ENCODE results near the gene CDC25A. TPM values are rescaled to one million over a fixed set of nuclear protein-coding genes. Genes with fewer than 3 reads are reported as not detected.

The CDC25A gene
- total and polyA plus RNA-seq, 9 of the 15 experiments (the other 6 are each of a cell fraction or from before 2014, with no cell fraction given) = 3.4 to 61.3 (median 51.8) TPM

DNA sequence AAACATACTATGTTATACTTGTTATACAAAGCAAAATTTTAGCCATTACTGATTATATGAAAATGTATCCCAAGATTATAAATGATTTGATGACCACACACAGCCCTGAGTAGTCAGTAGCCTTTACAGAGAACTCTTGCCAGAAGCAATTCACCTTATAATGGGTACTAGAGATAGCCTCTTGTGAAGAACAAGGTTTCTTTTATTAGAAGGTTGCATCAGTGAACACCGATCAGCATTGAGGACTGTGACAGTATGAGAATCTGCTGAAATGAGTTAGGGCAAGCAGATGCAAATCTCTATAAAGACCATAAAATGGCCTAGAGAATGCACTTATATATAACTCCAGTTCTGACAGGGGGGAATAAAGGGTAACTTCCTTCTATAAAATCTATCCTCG lies 10.1 kb downstream of the CDC25A start:
- no peak overlapping the region for H2AFZ ChIP-seq (ENCODE audit: low read depth, low read length)
- ChIA-PET CTCF (ENCODE audit: low intra/inter-chr PET ratio) (no interaction called here), POLR2A (no interaction called here)
- H3K4me3 ChIP-seq = no peak overlapping the region
- no peaks in the 10 kb centered on the region for H3K9me3 ChIP-seq (replicated peaks; ENCODE audit: control insufficient read depth, insufficient read depth, low read depth, low read length)
- TF ChIP-seq NFE2L1 (tag; IDR thresholded peaks at IDR 0.05; ENCODE audit: borderline replicate concordance, low read depth) (no peak), BRD9 (IDR thresholded peaks at IDR 0.05; ENCODE audit: low read depth, partially characterized antibody) (no peak), LCOR (CRISPR knock-in tag; IDR thresholded peaks at IDR 0.05) (no peak)
- 0 out of 2 replicates have a peak, but pooled peaks cover 5% of the 10 kb centered on the region for H4K20me1 ChIP-seq (replicated peaks; ENCODE audit: control insufficient read depth, insufficient read depth, low read length)
- WGBS (ENCODE audit: insufficient coverage, low coverage, missing lambda C conversion rate) = 45% methylated on average over 2 of the region's 2 CpGs
- no TSS peak for BruUV-seq (replicated peaks)
- no peak overlapping the region for H3K4me2 ChIP-seq (ENCODE audit: insufficient read depth, low read length)
- H3K79me2 ChIP-seq (ENCODE audit: control insufficient read depth, insufficient read depth, low read length) = peaks cover 42% of the 10 kb centered on the region; the same call in 2 of the 3 replicates
- ATAC-seq = no peak
- no peak for FAIRE-seq
- H3K9me1 ChIP-seq (ENCODE audit: control insufficient read depth, insufficient read depth, low read length) = no peaks in the 10 kb centered on the region
- in situ Hi-C loops (cut with MboI) (no loop called here), intact Hi-C loops (cut with micrococcal nuclease) (no loop called here)
- no peak overlapping the region for H3K27ac ChIP-seq (ENCODE audit: extremely low read depth, low read depth, low read length)
- H3K36me3 ChIP-seq (ENCODE audit: control insufficient read depth, insufficient read depth, low read length) = peaks cover 95% of the 10 kb centered on the region
- peak in 1 of 4 experiments; percentile 4 for DNase-seq (ENCODE audit: extremely low read depth in 1 of 4, low spot score in 3 of 4)
- no peak overlapping the region for H3K9ac ChIP-seq (ENCODE audit: insufficient read depth in 1 of 2, low read depth in 2 of 2, low read length in 2 of 2)
- H3K27me3 ChIP-seq (ENCODE audit: control insufficient read depth in 2 of 2, insufficient read depth in 2 of 2, low read length in 2 of 2) = no peaks in the 10 kb centered on the region; a peak in 1 of 5 replicates
- H3K4me1 ChIP-seq (replicated peaks in 1 of 2; ENCODE audit: control insufficient read depth in 2 of 2, insufficient read depth in 2 of 2, low read length in 2 of 2) = no peaks in the 10 kb centered on the region

- ATAC-seq = peak; percentile 92
- Histone ChIP-seq H3K36me3 (ENCODE audit: control insufficient read depth, insufficient read depth, low read length) (peaks cover 49% of the 10 kb centered on the region; the same call in 2 of the 3 replicates), H2AFZ (ENCODE audit: low read depth, low read length) (0 out of 2 replicates have a peak overlapping the region, but pooled peaks have one; percentile 41), H3K79me2 (ENCODE audit: control insufficient read depth, insufficient read depth, low read length) (no peaks in the 10 kb centered on the region), H3K4me1 (replicated peaks in 1 of 2; ENCODE audit: control insufficient read depth in 2 of 2, insufficient read depth in 2 of 2, low read length in 2 of 2) (peaks cover 0 to 12% of the 10 kb centered on the region in 2 experiments; a peak in 4 of 5 replicates), H3K9me1 (ENCODE audit: control insufficient read depth, insufficient read depth, low read length) (no peaks in the 10 kb centered on the region), H3K4me3 (no peak overlapping the region), H3K27ac (ENCODE audit: extremely low read depth, low read depth, low read length) (no peak overlapping the region), H3K4me2 (ENCODE audit: insufficient read depth, low read length) (peak overlapping the region; percentile 30; the same call in 1 of the 2 replicates), H4K20me1 (replicated peaks; ENCODE audit: control insufficient read depth, insufficient read depth, low read length) (no peaks in the 10 kb centered on the region; the same call in 1 of the 2 replicates), H3K27me3 (ENCODE audit: control insufficient read depth in 2 of 2, insufficient read depth in 2 of 2, low read length in 2 of 2) (no peaks in the 10 kb centered on the region), H3K9ac (ENCODE audit: insufficient read depth in 1 of 2, low read depth in 2 of 2, low read length in 2 of 2) (no peak overlapping the region), H3K9me3 (replicated peaks; ENCODE audit: control insufficient read depth, insufficient read depth, low read depth, low read length) (no peaks in the 10 kb centered on the region)
- DNase-seq (ENCODE audit: extremely low read depth in 1 of 4, low spot score in 3 of 4) = peak; percentile 80 to 86 (median 82)
- POLR2A ChIA-PET = interaction anchor here (0.5 to 1.3 kb wide), 7 partner anchors 9 to 876 kb away, joined by 3 to 7 read pairs (median 4); no protein-coding TSS in a partner anchor
- BruUV-seq (replicated peaks) = no TSS peak
- in situ Hi-C loops (cut with MboI) = loop anchor here (10.0 kb wide), 2 partner anchors 293 to 633 kb away; no protein-coding TSS in a partner anchor
- peak; percentile 79 for FAIRE-seq
- intact Hi-C loops (cut with micrococcal nuclease) = loop anchor here (5.0 to 10.0 kb wide), 2 partner anchors 71 to 443 kb away; no protein-coding TSS in a partner anchor
- 27% methylated on average over 5 of the region's 5 CpGs for WGBS (ENCODE audit: insufficient coverage, low coverage, missing lambda C conversion rate)
- CTCF ChIA-PET (ENCODE audit: low intra/inter-chr PET ratio) = interaction anchor here (0.6 to 1.8 kb wide), 3 partner anchors 331 to 736 kb away, joined by 4 to 5 read pairs (median 4); no protein-coding TSS in a partner anchor
- TF ChIP-seq POLR2AphosphoS5 (IDR thresholded peaks at IDR 0.05; ENCODE audit: control insufficient read depth, insufficient read depth, low read depth, low read length) (0 out of 2 replicates have a peak, but pooled peaks have one; percentile 32), MYNN (IDR thresholded peaks at IDR 0.05) (peak; percentile 26; the same call in 1 of the 2 replicates), MYNN (CRISPR knock-in tag; IDR thresholded peaks at IDR 0.05) (no peak), MTA3 (IDR thresholded peaks at IDR 0.05; ENCODE audit: borderline replicate concordance) (no peak), ETS1 (conservative IDR thresholded peaks at IDR 0.05; ENCODE audit: control insufficient read depth, low read depth, low read length) (0 out of 2 replicates have a peak, but pooled peaks have one; percentile 23), CBX3 (IDR thresholded peaks at IDR 0.05; ENCODE audit: borderline replicate concordance in 1 of 2, low read length in 2 of 2) (0 out of 3 replicates have a peak, but pooled peaks of 1 of the 2 experiments have one; percentile 12), GATAD2B (IDR thresholded peaks at IDR 0.05; ENCODE audit: borderline replicate concordance) (no peak), SP1 (CRISPR knock-in tag; IDR thresholded peaks at IDR 0.05) (no peak)
- TF ChIP-seq, protein P1, sequence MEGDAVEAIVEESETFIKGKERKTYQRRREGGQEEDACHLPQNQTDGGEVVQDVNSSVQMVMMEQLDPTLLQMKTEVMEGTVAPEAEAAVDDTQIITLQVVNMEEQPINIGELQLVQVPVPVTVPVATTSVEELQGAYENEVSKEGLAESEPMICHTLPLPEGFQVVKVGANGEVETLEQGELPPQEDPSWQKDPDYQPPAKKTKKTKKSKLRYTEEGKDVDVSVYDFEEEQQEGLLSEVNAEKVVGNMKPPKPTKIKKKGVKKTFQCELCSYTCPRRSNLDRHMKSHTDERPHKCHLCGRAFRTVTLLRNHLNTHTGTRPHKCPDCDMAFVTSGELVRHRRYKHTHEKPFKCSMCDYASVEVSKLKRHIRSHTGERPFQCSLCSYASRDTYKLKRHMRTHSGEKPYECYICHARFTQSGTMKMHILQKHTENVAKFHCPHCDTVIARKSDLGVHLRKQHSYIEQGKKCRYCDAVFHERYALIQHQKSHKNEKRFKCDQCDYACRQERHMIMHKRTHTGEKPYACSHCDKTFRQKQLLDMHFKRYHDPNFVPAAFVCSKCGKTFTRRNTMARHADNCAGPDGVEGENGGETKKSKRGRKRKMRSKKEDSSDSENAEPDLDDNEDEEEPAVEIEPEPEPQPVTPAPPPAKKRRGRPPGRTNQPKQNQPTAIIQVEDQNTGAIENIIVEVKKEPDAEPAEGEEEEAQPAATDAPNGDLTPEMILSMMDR (IDR thresholded peaks at IDR 0.05 in 2 of 3, conservative IDR thresholded peaks at IDR 0.05 in 1 of 3; ENCODE audit: insufficient read depth in 2 of 3, low read depth in 1 of 3, low read length in 3 of 3) = peak; percentile 87 to 96 (median 93)
These were observed 30.3 kb downstream of the CDC25A start for GRCh38 chr3:48157950-48158376.
